ENCODE measurements around the gene NPBWR2. TPM values are rescaled to one million over a fixed set of nuclear protein-coding genes. Genes with fewer than 3 reads are reported as not detected.
A peak's percentile ranks its signal among the peaks of the same experiment; 100 is the strongest.

NPBWR2 gene
- polyA plus RNA-seq, 3 donors: not detected

DNA sequence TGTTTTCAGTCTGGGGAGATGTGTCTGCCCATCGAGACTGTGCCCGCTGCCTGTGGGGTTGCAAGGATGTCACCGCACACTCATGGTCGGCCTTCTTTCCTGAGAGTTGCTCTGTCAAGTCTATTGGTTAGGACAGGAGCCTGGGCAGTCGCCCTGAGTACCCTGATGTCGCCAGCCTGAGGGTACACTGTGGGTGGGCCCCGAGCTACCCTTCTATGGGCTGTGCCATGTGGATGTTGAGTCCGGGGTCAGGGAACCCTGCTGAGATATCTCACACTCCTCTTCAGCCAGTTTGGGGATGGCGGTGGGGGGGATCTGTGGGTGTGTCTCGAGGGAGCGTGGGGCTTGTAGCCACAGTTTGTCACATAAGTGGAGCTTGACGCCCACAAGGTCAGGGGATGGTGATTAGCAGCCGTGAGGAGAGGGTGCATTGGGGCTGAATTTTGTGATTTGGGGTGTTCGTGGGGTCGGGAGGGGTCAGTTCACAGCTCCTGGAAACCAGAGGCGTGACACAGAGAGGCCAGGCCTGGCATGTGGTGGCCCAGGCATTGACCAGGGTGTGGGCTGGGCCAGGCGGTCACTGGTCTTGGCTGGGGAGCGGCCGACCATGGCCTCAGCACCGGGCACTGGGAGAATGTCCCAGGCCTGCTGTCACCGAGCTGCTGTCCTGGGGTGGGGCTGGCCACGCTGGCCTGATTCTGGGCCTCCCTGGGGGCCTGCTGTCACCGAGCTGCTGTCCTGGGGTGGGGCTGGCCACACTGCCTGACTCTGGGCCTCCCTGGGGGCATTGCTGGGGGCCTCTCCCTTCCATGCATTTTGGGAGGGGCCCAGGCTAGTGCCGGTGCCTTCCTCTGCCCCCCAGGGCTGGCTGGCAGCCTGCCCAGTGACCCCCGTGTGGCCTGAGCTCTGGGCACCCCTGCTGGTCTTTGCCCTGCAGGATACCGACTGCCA, 1.6 kb upstream of the NPBWR2 start:
- TF ChIP-seq, protein P1, sequence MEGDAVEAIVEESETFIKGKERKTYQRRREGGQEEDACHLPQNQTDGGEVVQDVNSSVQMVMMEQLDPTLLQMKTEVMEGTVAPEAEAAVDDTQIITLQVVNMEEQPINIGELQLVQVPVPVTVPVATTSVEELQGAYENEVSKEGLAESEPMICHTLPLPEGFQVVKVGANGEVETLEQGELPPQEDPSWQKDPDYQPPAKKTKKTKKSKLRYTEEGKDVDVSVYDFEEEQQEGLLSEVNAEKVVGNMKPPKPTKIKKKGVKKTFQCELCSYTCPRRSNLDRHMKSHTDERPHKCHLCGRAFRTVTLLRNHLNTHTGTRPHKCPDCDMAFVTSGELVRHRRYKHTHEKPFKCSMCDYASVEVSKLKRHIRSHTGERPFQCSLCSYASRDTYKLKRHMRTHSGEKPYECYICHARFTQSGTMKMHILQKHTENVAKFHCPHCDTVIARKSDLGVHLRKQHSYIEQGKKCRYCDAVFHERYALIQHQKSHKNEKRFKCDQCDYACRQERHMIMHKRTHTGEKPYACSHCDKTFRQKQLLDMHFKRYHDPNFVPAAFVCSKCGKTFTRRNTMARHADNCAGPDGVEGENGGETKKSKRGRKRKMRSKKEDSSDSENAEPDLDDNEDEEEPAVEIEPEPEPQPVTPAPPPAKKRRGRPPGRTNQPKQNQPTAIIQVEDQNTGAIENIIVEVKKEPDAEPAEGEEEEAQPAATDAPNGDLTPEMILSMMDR (IDR thresholded peaks at IDR 0.05): no peak
- Histone ChIP-seq H3K9me3 (replicated peaks in 1 of 2; ENCODE audit: control insufficient read depth in 1 of 2, insufficient read depth in 1 of 2, low read length in 2 of 2) (no peaks in the 10 kb centered on the region), H3K27ac (ENCODE audit: low read depth in 1 of 2, low read length in 2 of 2) (no peak overlapping the region), H3K4me3 (replicated peaks in 1 of 3; ENCODE audit: low read depth in 2 of 3, low read length in 3 of 3) (no peak overlapping the region), H3K36me3 (replicated peaks in 1 of 2; ENCODE audit: control insufficient read depth in 1 of 2, insufficient read depth in 2 of 2, low read length in 2 of 2) (no peaks in the 10 kb centered on the region), H3K79me2 (ENCODE audit: insufficient read depth, low read length) (no peaks in the 10 kb centered on the region), H3K9ac (ENCODE audit: insufficient read depth, low read length, poor library complexity, severe bottlenecking) (no peak overlapping the region), H4K20me1 (ENCODE audit: insufficient read depth, low read length) (no peaks in the 10 kb centered on the region), H3K4me1 (ENCODE audit: control insufficient read depth in 1 of 2, insufficient read depth in 2 of 2, low read length in 2 of 2) (peaks cover 9 to 13% of the 10 kb centered on the region in 2 donors), H3K27me3 (ENCODE audit: control insufficient read depth in 2 of 2, insufficient read depth in 2 of 2, low read length in 2 of 2) (no peaks in the 10 kb centered on the region), H2AFZ (ENCODE audit: insufficient read depth, low read depth, low read length, poor library complexity, severe bottlenecking) (no peak overlapping the region), H3K4me2 (replicated peaks; ENCODE audit: extremely low read depth, low read length, poor library complexity, severe bottlenecking) (no peak overlapping the region)
- Mint-ChIP-seq H3K4me3 (no peak overlapping the region), H3K27me3 (ENCODE audit: low read depth in 3 of 3) (peaks cover 7 to 22% (median 20%) of the 10 kb centered on the region in 3 donors), H3K36me3 (no peaks in the 10 kb centered on the region), H3K9me3 (no peaks in the 10 kb centered on the region), H3K4me1 (peaks cover 12% of the 10 kb centered on the region), H3K27ac (no peak overlapping the region)
- intact Hi-C loops (cut with micrococcal nuclease): no loop called here
- no peak for DNase-seq
- WGBS (ENCODE audit: insufficient coverage): 90% methylated on average over 22 of the region's 26 CpGs

DNA sequence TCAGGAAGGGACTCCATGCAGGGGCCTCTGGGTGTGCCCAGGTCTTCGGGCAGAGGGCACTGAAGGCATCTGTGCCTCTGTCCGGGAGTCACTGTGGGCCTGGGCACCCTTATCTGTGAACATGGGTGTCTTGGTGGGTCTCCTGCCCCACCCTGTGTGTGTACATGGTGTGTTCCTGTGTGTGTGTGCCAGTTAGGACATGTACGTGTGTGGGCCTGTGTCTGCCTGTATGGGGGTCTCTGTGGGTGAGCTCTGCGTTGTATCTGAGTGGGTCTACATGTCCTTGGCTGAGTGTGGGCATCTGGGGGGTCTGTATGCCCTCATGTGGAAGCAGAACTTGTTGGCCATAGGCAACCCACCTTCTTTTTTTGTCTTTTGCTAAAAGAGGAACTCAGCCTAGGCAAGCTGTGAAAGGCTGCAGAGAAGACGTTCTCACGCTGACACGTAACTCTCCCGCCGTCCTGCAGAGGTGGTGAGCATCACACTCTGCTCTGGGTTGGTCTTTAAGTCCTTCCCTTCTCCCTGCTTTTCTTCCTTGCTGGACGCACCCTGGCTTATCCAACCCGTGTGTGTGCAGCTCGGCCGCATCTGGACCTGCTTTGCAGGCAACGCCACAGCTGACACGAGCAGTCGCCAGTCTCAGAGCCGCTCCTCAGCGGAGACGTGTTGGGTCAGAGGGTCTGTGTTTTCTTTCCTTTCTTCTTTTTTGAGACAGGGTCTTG, 532 bp upstream of the NPBWR2 start:
- Histone ChIP-seq H3K4me2 (replicated peaks; ENCODE audit: extremely low read depth, low read length, poor library complexity, severe bottlenecking) (peak overlapping the region; percentile 45), H3K9ac (ENCODE audit: insufficient read depth, low read length, poor library complexity, severe bottlenecking) (no peak overlapping the region), H3K27ac (ENCODE audit: low read depth in 1 of 2, low read length in 2 of 2) (no peak overlapping the region), H3K4me1 (ENCODE audit: control insufficient read depth in 1 of 2, insufficient read depth in 2 of 2, low read length in 2 of 2) (peaks cover 9 to 13% of the 10 kb centered on the region in 2 donors), H3K9me3 (replicated peaks in 1 of 2; ENCODE audit: control insufficient read depth in 1 of 2, insufficient read depth in 1 of 2, low read length in 2 of 2) (no peaks in the 10 kb centered on the region), H4K20me1 (ENCODE audit: insufficient read depth, low read length) (no peaks in the 10 kb centered on the region), H3K27me3 (ENCODE audit: control insufficient read depth in 2 of 2, insufficient read depth in 2 of 2, low read length in 2 of 2) (peaks cover under 1 to 9% of the 10 kb centered on the region in 2 donors), H3K4me3 (replicated peaks in 1 of 3; ENCODE audit: low read depth in 2 of 3, low read length in 3 of 3) (no peak overlapping the region), H2AFZ (ENCODE audit: insufficient read depth, low read depth, low read length, poor library complexity, severe bottlenecking) (peak overlapping the region; percentile 61), H3K36me3 (replicated peaks in 1 of 2; ENCODE audit: control insufficient read depth in 1 of 2, insufficient read depth in 2 of 2, low read length in 2 of 2) (no peaks in the 10 kb centered on the region), H3K79me2 (ENCODE audit: insufficient read depth, low read length) (no peaks in the 10 kb centered on the region)
- Mint-ChIP-seq H3K36me3 (no peaks in the 10 kb centered on the region), H3K27ac (no peak overlapping the region), H3K4me3 (peak overlapping the region; percentile 9 to 89), H3K4me1 (peaks cover 12% of the 10 kb centered on the region), H3K27me3 (ENCODE audit: low read depth in 3 of 3) (peaks cover 18 to 33% (median 31%) of the 10 kb centered on the region in 3 donors), H3K9me3 (peaks cover 0 to 2% (median 0%) of the 10 kb centered on the region in 7 donors)
- TF ChIP-seq, protein P1 (IDR thresholded peaks at IDR 0.05): no peak
- 18% methylated on average over 12 of the region's 19 CpGs for WGBS (ENCODE audit: insufficient coverage)
- intact Hi-C loops (cut with micrococcal nuclease): no loop called here
- DNase-seq: peak; percentile 35 to 42 (median 37)
